Retinal pigment epithelial cell (primary cell): ENCODE data around the gene PKD1L1.

Experiments used
- DNase-seq: peaks from one replicate; pipeline ENCODE4 v3.0.0-alpha.2; 2010; ENCODE audit warnings: low read depth
- H3K4me3 ChIP-seq: 2 replicates; pipeline ENCODE4 v1.5.1; 2011; ENCODE audit warnings: mild to moderate bottlenecking, low read length, control low read depth, moderate library complexity
- TF ChIP-seq, protein P1 (sequence below): conservative IDR thresholded peaks from 2 replicates; pipeline ENCODE4 v1.5.1; 2011; ENCODE audit warnings: low read depth, low read length, control low read depth, inconsistent platforms

Gene PKD1L1

DNA sequence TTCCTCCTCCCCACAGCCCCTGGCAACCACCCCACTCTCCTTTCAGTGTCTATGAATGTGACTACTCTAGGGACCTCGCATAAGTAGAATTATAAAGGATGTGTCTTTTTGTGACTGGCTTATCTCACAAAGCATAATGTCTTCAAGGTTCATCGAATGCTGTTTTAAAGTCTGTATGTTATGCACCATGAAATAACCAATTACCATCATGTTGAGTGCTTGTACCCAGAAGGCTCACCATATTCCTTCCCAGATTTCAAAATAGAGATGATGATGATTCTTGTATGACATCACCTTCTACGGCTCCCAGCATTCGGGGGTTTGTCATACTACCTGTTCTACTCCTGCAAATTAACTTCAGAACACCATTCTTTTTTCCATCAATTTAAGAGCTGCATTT is 11.9 kb downstream of the PKD1L1 start:
- DNase-seq: no peak
- H3K4me3 ChIP-seq: no peak overlapping the region
- TF ChIP-seq, protein P1, sequence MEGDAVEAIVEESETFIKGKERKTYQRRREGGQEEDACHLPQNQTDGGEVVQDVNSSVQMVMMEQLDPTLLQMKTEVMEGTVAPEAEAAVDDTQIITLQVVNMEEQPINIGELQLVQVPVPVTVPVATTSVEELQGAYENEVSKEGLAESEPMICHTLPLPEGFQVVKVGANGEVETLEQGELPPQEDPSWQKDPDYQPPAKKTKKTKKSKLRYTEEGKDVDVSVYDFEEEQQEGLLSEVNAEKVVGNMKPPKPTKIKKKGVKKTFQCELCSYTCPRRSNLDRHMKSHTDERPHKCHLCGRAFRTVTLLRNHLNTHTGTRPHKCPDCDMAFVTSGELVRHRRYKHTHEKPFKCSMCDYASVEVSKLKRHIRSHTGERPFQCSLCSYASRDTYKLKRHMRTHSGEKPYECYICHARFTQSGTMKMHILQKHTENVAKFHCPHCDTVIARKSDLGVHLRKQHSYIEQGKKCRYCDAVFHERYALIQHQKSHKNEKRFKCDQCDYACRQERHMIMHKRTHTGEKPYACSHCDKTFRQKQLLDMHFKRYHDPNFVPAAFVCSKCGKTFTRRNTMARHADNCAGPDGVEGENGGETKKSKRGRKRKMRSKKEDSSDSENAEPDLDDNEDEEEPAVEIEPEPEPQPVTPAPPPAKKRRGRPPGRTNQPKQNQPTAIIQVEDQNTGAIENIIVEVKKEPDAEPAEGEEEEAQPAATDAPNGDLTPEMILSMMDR: no peak

DNA sequence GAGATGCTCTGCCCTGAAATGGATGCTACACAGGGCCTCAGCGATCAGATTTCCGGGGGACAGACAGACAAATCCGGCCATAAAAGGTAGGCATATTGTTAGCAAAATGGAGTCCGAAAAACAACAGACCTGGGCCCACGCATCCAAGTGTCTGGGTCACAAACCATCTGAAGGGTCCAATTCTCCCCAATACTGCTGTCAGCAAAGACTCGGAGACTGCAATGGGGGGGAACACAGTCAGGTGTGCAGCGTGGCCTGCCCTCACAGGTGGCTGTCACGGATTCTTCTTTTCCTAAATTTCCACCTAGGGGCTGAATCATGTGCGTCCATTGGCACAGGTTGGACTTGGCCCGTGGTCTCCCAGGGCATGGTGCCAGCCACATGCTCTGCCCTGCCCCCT is 12.9 kb downstream of the PKD1L1 start:
- no peak for DNase-seq
- H3K4me3 ChIP-seq: no peak overlapping the region
- TF ChIP-seq, protein P1: no peak

DNA sequence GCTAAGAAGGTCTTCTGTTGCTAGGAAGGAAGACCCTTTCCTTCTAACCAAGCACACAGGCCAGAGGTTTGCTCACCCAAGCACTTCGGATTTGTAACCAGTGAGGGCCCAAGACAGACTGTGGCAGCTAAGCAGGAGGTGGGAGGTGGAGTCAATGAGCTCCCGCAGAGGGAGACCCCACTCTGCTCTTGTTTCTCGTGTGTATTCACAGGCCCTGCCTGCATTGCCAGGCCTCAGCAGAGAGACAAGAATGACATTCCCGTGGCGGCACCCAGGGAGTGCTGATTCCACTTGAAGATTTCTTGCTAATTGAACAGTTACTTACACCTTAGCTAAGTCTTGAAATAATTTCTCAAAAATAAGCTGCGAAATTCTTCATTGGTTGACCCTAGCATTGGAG is 13.4 kb downstream of the PKD1L1 start:
- TF ChIP-seq, protein P1: no peak
- DNase-seq: no peak
- no peak overlapping the region for H3K4me3 ChIP-seq

DNA sequence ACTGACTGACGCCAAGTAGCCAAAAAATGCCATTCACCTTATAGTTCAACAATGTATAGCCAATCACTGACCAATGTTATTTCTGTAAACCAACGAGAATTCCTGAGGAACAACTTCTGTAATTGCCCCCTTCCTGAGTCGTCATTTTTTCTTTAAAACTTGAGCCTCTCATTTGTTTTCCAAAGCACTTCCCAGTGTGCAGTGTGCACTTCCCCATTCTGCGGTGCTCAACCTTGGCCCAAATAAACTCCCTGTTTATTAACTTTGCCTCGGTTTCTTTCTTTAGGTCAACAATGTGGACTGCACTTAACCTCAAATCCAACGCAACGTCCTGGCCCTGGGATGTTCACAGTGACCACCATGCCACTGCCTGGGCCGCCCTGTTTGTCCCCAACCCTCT is 15.1 kb downstream of the PKD1L1 start:
- no peak overlapping the region for H3K4me3 ChIP-seq
- TF ChIP-seq, protein P1: no peak

DNA sequence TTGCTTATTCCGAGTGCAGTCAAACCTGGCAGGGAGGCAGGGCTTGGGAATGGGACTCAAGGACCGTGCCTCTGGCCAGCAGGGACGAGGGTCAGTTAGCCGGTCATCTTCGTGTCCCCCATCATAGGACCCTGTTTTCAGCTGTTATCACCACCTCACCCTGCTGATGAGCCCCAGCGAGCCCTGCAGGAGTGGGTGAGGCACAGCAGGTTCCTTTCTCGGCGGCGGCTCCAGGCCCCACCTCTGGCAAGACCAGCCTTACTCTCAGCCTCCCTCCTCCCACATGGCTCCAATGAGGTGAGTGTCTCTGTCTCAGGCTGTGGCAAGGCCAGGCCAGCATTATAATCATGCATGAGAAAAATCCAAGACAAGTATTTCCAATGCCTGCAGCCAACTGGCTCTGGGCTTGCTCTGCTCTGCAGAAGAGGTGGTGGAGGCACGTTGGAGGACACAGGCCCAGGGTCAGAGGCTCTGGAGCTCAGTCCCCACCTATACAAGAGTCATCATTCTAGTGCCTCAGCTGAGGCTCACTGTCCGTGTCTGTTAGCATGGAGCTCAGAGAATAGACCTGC is 15.7 kb downstream of the PKD1L1 start:
- TF ChIP-seq, protein P1: no peak
- no peak for DNase-seq
- H3K4me3 ChIP-seq: no peak overlapping the region

More for the DNA sequence above, 15.1 kb downstream of the PKD1L1 start:
- DNase-seq: no peak

DNA sequence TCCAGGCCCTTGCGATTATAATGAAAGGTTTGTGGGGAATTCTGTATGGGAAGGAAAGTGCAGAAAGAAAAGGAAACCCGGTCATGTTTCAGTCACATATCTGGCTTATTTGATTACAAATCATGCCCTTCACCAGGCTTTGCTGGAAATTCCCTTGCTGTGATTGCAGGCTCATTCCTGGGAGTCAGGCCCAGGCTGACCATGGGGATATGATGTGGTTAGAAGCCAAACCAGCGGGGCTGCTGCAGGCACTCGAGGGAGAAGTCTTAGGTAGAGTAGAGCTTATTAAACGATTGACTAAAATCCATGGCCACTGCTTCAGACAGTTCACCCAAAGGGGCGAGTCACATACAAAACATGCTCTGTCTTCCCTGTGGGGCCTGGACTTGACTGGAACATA is 16.2 kb downstream of the PKD1L1 start:
- no peak for DNase-seq
- TF ChIP-seq, protein P1: no peak
- H3K4me3 ChIP-seq: no peak overlapping the region
